HG02938 (cell line): ENCODE measurements around the gene COG5.
"Not testable (repeated sequence)": the region's sequence is repeated elsewhere in the genome, so short reads cannot be mapped to it uniquely, and the experiment has no call there.

Source experiments
- ATAC-seq: cut with Tn5 transposase; IDR thresholded peaks from one replicate; pipeline ENCODE4 v1.9.1; 2021; ENCODE audit warnings: mild to moderate bottlenecking, moderate library complexity; ENCODE audit not compliant: unreplicated experiment

The COG5 gene

GRCh38 chr7:107580716-107581383 lies 17.1 kb upstream of the COG5 start:
- no peak for ATAC-seq

- ATAC-seq, result peak; percentile 88
These were observed 16.4 kb upstream of the COG5 start, which contains the start of gene BCAP29 for GRCh38 chr7:107579885-107580715. Gene BCAP29 (plus strand): TSS chr7:107580246. CDS start chr7:107580773, 527 bp downstream.

- no peak for ATAC-seq
These were observed 15.8 kb upstream of the COG5 start for GRCh38 chr7:107579554-107579884.

GRCh38 chr7:107573537-107573936 lies 9.8 kb upstream of the COG5 start:
- ATAC-seq, result no peak

- no peak for ATAC-seq
These were observed 6.6 kb upstream of the COG5 start for GRCh38 chr7:107570298-107570697.

GRCh38 chr7:107564553-107565298 lies 1.0 kb upstream of the COG5 start:
- no peak for ATAC-seq

GRCh38 chr7:107563081-107563774 lies 492 bp downstream of the COG5 start:
- ATAC-seq, result peak; percentile 48

GRCh38 chr7:107560898-107561516 lies 2.7 kb downstream of the COG5 start:
- ATAC-seq, result no peak

- no peak for ATAC-seq
These were observed 3.9 kb downstream of the COG5 start for GRCh38 chr7:107559864-107560263.

GRCh38 chr7:107555893-107556292 lies 7.8 kb downstream of the COG5 start:
- no peak for ATAC-seq

- no peak for ATAC-seq
These were observed 11.8 kb downstream of the COG5 start for GRCh38 chr7:107551936-107552335.

GRCh38 chr7:107544848-107545591 lies 18.7 kb downstream of the COG5 start:
- no peak for ATAC-seq

- no peak for ATAC-seq
These were observed 20.3 kb downstream of the COG5 start for GRCh38 chr7:107543338-107543993.

- ATAC-seq, result no peak
These were observed 25.7 kb downstream of the COG5 start for GRCh38 chr7:107538001-107538400.

- ATAC-seq, result not testable (repeated sequence)
These were observed 26.5 kb downstream of the COG5 start for GRCh38 chr7:107537228-107537627.

- no peak for ATAC-seq
These were observed 29.6 kb downstream of the COG5 start for GRCh38 chr7:107534139-107534538.

- ATAC-seq, result no peak
These were observed 33.0 kb downstream of the COG5 start for GRCh38 chr7:107530751-107531150.

GRCh38 chr7:107528461-107528860 lies 35.3 kb downstream of the COG5 start:
- ATAC-seq, result no peak

GRCh38 chr7:107527196-107527595 lies 36.5 kb downstream of the COG5 start:
- no peak for ATAC-seq
